ENCODE results near the gene RAD23A.

DNA sequence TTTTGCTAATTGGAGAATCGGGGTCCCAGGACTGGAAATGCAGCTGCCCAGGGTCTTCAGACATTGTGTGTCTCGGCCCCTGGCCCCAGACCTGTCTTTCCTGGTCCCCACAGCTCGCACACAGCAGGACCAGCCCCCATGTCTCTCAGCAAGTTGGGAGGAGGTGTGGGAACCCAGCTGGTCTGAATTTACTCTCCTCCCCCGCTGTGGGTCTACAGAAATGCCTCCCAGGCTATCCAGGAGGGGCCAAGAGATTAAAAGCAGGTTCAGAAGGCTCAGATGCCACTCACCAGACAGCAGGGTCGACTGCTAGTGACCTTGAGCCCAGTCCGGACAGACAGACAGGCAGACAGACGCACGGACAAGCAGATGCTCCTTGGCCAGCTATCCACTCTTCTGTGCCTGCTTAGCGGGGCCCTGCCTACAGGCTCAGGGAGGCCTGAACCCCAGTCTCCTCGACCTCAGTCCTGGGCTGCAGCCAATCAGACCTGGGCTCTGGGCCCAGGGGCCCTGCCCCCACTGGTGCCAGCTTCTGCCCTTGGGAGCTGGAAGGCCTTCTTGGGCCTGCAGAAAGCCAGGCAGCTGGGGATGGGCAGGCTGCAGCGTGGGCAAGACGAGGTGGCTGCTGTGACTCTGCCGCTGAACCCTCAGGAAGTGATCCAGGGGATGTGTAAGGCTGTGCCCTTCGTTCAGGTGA is 23.8 kb downstream of the RAD23A start, which contains the start of gene DAND5:
- TF ChIP-seq, protein P1, sequence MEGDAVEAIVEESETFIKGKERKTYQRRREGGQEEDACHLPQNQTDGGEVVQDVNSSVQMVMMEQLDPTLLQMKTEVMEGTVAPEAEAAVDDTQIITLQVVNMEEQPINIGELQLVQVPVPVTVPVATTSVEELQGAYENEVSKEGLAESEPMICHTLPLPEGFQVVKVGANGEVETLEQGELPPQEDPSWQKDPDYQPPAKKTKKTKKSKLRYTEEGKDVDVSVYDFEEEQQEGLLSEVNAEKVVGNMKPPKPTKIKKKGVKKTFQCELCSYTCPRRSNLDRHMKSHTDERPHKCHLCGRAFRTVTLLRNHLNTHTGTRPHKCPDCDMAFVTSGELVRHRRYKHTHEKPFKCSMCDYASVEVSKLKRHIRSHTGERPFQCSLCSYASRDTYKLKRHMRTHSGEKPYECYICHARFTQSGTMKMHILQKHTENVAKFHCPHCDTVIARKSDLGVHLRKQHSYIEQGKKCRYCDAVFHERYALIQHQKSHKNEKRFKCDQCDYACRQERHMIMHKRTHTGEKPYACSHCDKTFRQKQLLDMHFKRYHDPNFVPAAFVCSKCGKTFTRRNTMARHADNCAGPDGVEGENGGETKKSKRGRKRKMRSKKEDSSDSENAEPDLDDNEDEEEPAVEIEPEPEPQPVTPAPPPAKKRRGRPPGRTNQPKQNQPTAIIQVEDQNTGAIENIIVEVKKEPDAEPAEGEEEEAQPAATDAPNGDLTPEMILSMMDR (IDR thresholded peaks at IDR 0.05), result no peak
- no peak for TF ChIP-seq EZH2 (IDR thresholded peaks at IDR 0.05)
- TF ChIP-seq EZH2phosphoT487 (IDR thresholded peaks at IDR 0.05), result no peak

All from neural progenitor cell (in vitro differentiated cells).